Activated CD8-positive, alpha-beta T cell treated with anti-CD3 and anti-CD28 coated beads for 36 hours (primary cell): ENCODE data around the gene BRF1. TPM values are rescaled to one million over a fixed set of nuclear protein-coding genes. Genes with fewer than 3 reads are reported as not detected.

ENCODE experiments used
- ATAC-seq: fragments of 200-7000 bp; cut with Tn5 transposase; one replicate; pipeline ENCODE4 v1.10.0; 2021; ENCODE audit warnings: mild to moderate bottlenecking, moderate library complexity
- CTCF ChIA-PET: fragments of 350-600 bp; sonication (Branson Sonifier 250); formaldehyde crosslinking; loops from one replicate; lab custom pipeline; 2021; ENCODE audit warnings: antibody characterized with exemption; lab: Charles Lee
- POLR2A ChIA-PET: fragments of 350-600 bp; sonication (Branson Sonifier 250); formaldehyde crosslinking; loops from one replicate; lab custom pipeline; 2021; ENCODE audit warnings: antibody characterized with exemption; lab: Charles Lee
- DNase-seq: peaks from one replicate; pipeline ENCODE4 v3.0.0-alpha.2; 2020
- H3K27ac Mint-ChIP-seq: one replicate; pipeline ENCODE4 v1.8.0; 2021; ENCODE audit warnings: mild to moderate bottlenecking, mixed read lengths
- H3K27me3 Mint-ChIP-seq: one replicate; pipeline ENCODE4 v1.8.0; 2021; ENCODE audit warnings: mixed read lengths
- H3K36me3 Mint-ChIP-seq: one replicate; pipeline ENCODE4 v1.8.0; 2021; ENCODE audit warnings: low read depth, mixed read lengths
- H3K4me1 Mint-ChIP-seq: one replicate; pipeline ENCODE4 v1.8.0; 2021; ENCODE audit warnings: low read depth, mixed read lengths
- H3K4me3 Mint-ChIP-seq: one replicate; pipeline ENCODE4 v1.8.0; 2021; ENCODE audit warnings: mild to moderate bottlenecking, moderate library complexity, mixed read lengths
- H3K9me3 Mint-ChIP-seq: one replicate; pipeline ENCODE4 v1.8.0; 2021; ENCODE audit warnings: mixed read lengths
- intact Hi-C: fragments of 100-400 bp; cut with micrococcal nuclease; formaldehyde crosslinking; loops from one replicate; pipeline ENCODE4 v1.10.0; 2022
- total RNA-seq, 2 experiments: library from RNA; stranded (reverse); gene quantifications; one replicate each; pipeline ENCODE4 v1.2.3, GENCODE V29; 2021
- TF ChIP-seq, protein P1 (sequence below): fragments of 200-600 bp; IDR thresholded peaks from one replicate; pipeline ENCODE4 v1.8.0; 2022; ENCODE audit warnings: antibody characterized with exemption, mild to moderate bottlenecking

The BRF1 gene
- total RNA-seq, 2 experiments from 2014 or later: 25.3 to 26.6 TPM

DNA sequence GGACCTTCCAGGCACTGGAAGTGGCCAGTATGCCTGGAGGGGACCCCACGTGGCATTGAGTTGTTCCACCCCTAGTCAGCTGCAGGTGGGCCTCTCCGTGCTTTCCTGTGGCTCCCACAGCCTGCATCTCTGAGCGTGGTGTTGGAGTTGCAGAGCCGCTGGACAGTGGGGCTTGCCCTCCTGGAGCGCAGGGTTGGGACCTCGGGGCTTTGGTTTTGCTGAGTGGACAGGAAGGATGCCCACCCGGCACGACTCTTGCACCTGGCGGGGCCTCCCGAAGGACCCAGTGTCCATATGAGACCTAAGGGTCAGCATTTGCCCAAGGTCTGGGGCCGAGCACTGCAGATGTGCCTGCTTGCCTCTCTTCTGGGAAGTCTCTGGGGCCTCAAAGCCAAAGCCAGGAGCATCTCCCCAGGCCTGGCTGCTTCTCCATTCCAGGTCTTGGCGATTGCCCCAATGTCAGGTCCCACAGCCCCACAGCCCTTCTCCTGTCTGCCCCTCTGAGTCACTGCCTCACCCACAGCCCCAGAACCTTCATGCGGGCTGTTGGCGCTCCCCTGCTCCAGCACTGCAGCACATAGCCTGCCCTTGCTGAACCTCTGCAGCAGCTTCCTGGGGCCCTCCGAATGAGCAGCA lies 15.3 kb upstream of the BRF1 start:
- no peak for ATAC-seq
- intact Hi-C loops: no loop called here
- CTCF ChIA-PET: interaction anchor here (1.0 to 3.0 kb wide), 4 partner anchors 15 to 225 kb away, joined by 3 to 11 read pairs (median 3); partner anchors contain the start of genes BRF1 and BTBD6
- H3K27ac Mint-ChIP-seq: no peak overlapping the region
- H3K4me1 Mint-ChIP-seq: peaks cover 31% of the 10 kb centered on the region
- TF ChIP-seq, protein P1, sequence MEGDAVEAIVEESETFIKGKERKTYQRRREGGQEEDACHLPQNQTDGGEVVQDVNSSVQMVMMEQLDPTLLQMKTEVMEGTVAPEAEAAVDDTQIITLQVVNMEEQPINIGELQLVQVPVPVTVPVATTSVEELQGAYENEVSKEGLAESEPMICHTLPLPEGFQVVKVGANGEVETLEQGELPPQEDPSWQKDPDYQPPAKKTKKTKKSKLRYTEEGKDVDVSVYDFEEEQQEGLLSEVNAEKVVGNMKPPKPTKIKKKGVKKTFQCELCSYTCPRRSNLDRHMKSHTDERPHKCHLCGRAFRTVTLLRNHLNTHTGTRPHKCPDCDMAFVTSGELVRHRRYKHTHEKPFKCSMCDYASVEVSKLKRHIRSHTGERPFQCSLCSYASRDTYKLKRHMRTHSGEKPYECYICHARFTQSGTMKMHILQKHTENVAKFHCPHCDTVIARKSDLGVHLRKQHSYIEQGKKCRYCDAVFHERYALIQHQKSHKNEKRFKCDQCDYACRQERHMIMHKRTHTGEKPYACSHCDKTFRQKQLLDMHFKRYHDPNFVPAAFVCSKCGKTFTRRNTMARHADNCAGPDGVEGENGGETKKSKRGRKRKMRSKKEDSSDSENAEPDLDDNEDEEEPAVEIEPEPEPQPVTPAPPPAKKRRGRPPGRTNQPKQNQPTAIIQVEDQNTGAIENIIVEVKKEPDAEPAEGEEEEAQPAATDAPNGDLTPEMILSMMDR: no peak
- POLR2A ChIA-PET: no interaction called here
- H3K36me3 Mint-ChIP-seq: no peaks in the 10 kb centered on the region
- peak overlapping the region; percentile 87 for H3K4me3 Mint-ChIP-seq
- H3K9me3 Mint-ChIP-seq: no peaks in the 10 kb centered on the region
- DNase-seq: peak; percentile 54
- H3K27me3 Mint-ChIP-seq: no peaks in the 10 kb centered on the region

GRCh38 chr14:105315211-105315721 lies 14.5 kb upstream of the BRF1 start:
- intact Hi-C loops: no loop called here
- DNase-seq (peak; percentile 57), ATAC-seq (peak; percentile 8)
- peak overlapping the region; percentile 20 for H3K27ac Mint-ChIP-seq
- H3K36me3 Mint-ChIP-seq: no peaks in the 10 kb centered on the region
- H3K4me1 Mint-ChIP-seq: peaks cover 31% of the 10 kb centered on the region
- ChIA-PET POLR2A (interaction anchor here (0.8 to 2.4 kb wide), 8 partner anchors 9 to 103 kb away, joined by 3 to 10 read pairs (median 3); partner anchors contain the start of gene BRF1), CTCF (interaction anchor here (0.6 to 1.7 kb wide), 6 partner anchors 23 to 233 kb away, joined by 3 read pairs; partner anchors contain the start of gene BTBD6)
- TF ChIP-seq, protein P1: no peak
- H3K4me3 Mint-ChIP-seq: peak overlapping the region; percentile 87
- no peaks in the 10 kb centered on the region for H3K27me3 Mint-ChIP-seq
- no peaks in the 10 kb centered on the region for H3K9me3 Mint-ChIP-seq

DNA sequence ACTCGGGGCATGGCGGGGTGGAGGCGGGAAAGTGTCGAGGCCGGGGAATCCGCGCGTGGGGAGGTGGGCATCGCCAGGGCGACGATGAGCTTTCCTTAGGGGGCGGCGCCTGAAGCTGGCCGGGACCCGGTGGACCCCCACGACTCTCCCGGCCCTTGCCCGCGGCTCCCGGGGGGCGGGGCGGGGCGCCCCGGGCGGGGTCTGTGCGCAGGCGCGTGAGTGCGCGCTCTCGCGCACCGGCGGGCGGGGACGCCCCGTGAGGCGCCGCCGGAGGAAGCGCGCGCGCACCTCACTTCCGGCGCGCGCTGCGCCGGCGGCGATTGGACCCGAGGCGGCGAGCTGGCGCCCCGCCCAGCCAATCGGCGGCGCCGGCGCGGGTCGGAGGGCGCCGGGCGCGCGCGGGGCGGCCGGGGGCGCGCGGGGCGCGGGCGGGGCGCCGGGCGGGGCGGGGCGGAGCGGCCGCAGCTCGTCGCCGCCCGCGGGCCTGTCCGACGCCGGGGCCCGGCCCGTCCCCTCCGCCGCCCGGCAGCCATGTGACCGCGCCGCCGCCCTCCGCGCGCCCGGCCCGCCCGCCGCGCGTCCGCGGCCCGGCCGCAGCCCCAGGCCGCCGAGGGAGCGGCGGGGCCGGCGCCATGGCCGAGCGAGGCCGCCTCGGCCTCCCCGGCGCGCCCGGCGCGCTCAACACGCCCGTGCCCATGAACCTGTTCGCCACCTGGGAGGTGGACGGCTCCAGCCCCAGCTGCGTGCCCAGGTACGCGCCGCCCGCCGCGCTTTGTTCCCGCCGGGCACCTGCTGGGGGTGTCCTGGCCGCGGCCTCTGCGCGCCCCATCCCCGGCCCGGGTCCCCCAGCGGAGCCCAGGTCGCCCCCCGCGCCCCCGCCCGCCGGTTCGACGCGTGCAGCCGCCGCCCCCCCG lies 13.7 kb upstream of the BRF1 start, which contains the start of gene PACS2:
PACS2 (plus strand) TSS at position 462 of the 914 bp plus-strand sequence; CDS start at position 633, 171 bp downstream.
- Mint-ChIP-seq H3K36me3 (no peaks in the 10 kb centered on the region), H3K4me3 (peak within 1 kb of the TSS; percentile 87), H3K27me3 (no peaks in the 10 kb centered on the region), H3K4me1 (peaks cover 31% of the 10 kb centered on the region), H3K27ac (peak within 1 kb of the TSS; percentile 78), H3K9me3 (no peaks in the 10 kb centered on the region)
- ATAC-seq: peak; percentile 84
- DNase-seq: peak; percentile 67
- TF ChIP-seq, protein P1: no peak
- intact Hi-C loops: no loop called here
- CTCF ChIA-PET: interaction anchor here (0.6 to 1.7 kb wide), 10 partner anchors 12 to 233 kb away, joined by 3 to 8 read pairs (median 3); partner anchors contain the start of gene BRF1
- POLR2A ChIA-PET: interaction anchor here (0.6 to 2.4 kb wide), 13 partner anchors 8 to 255 kb away, joined by 3 to 10 read pairs (median 3); partner anchors contain the start of genes BRF1 and BTBD6

- ATAC-seq: peak; percentile 11
- H3K36me3 Mint-ChIP-seq: no peaks in the 10 kb centered on the region
- TF ChIP-seq, protein P1: no peak
Measured at GRCh38 chr14:105313381-105314286, 12.8 kb upstream of the BRF1 start.

More at GRCh38 chr14:105313381-105314286, 12.8 kb upstream of the BRF1 start:
- peak overlapping the region; percentile 68 for H3K4me3 Mint-ChIP-seq
- H3K4me1 Mint-ChIP-seq: peaks cover 29% of the 10 kb centered on the region
- DNase-seq: peak; percentile 32
- intact Hi-C loops: no loop called here
- H3K27ac Mint-ChIP-seq: peak overlapping the region; percentile 78
- ChIA-PET CTCF (interaction anchor here (0.6 to 1.7 kb wide), 8 partner anchors 13 to 176 kb away, joined by 3 to 8 read pairs (median 3); partner anchors contain the start of gene BRF1), POLR2A (interaction anchor here (0.6 to 2.4 kb wide), 9 partner anchors 9 to 254 kb away, joined by 3 to 10 read pairs (median 3); partner anchors contain the start of genes BRF1 and BTBD6)
- no peaks in the 10 kb centered on the region for H3K9me3 Mint-ChIP-seq
- no peaks in the 10 kb centered on the region for H3K27me3 Mint-ChIP-seq
